HG03439 (cell line): ENCODE results near the gene IREB2.
A peak's percentile ranks its signal among the peaks of the same experiment; 100 is the strongest.
"Not testable (repeated sequence)": the region's sequence is repeated elsewhere in the genome, so short reads cannot be mapped to it uniquely, and the experiment has no call there.

ENCODE experiments used
- ATAC-seq: cut with Tn5 transposase; IDR thresholded peaks from one replicate; pipeline ENCODE4 v1.9.1; 2021; ENCODE audit warnings: mild to moderate bottlenecking, moderate library complexity; ENCODE audit not compliant: unreplicated experiment

IREB2 gene

GRCh38 chr15:78432664-78433063 lies 5.4 kb upstream of the IREB2 start:
- no peak for ATAC-seq

GRCh38 chr15:78434134-78434533 lies 3.9 kb upstream of the IREB2 start:
- no peak for ATAC-seq

GRCh38 chr15:78434711-78435110 lies 3.3 kb upstream of the IREB2 start:
- ATAC-seq: not testable (repeated sequence)

- peak; percentile 1 for ATAC-seq
Observed at GRCh38 chr15:78437107-78437761, 782 bp upstream of the IREB2 start.

- ATAC-seq: peak; percentile 21
Observed at GRCh38 chr15:78438619-78439285, 736 bp downstream of the IREB2 start.

GRCh38 chr15:78440375-78441373 lies 2.7 kb downstream of the IREB2 start:
- no peak for ATAC-seq

GRCh38 chr15:78444255-78444654 lies 6.2 kb downstream of the IREB2 start:
- ATAC-seq: no peak

- no peak for ATAC-seq
Observed at GRCh38 chr15:78445875-78446274, 7.9 kb downstream of the IREB2 start.

- no peak for ATAC-seq
Observed at GRCh38 chr15:78446551-78446950, 8.5 kb downstream of the IREB2 start.

- ATAC-seq: no peak
Observed at GRCh38 chr15:78448441-78449219, 10.6 kb downstream of the IREB2 start.

- no peak for ATAC-seq
Observed at GRCh38 chr15:78449220-78449999, 11.4 kb downstream of the IREB2 start.

- ATAC-seq: no peak
Observed at GRCh38 chr15:78450285-78450858, 12.4 kb downstream of the IREB2 start.

GRCh38 chr15:78452485-78452884 lies 14.5 kb downstream of the IREB2 start:
- ATAC-seq: no peak

GRCh38 chr15:78453447-78453846 lies 15.4 kb downstream of the IREB2 start:
- ATAC-seq: no peak

- ATAC-seq: no peak
Observed at GRCh38 chr15:78454992-78455391, 17.0 kb downstream of the IREB2 start.

- ATAC-seq: no peak
Observed at GRCh38 chr15:78455749-78456148, 17.7 kb downstream of the IREB2 start.

GRCh38 chr15:78456426-78456825 lies 18.4 kb downstream of the IREB2 start:
- ATAC-seq: no peak

GRCh38 chr15:78457101-78457500 lies 19.1 kb downstream of the IREB2 start:
- ATAC-seq: no peak

- no peak for ATAC-seq
Observed at GRCh38 chr15:78460737-78461136, 22.7 kb downstream of the IREB2 start.
